Astrocyte (in vitro differentiated cells and primary cell): Measurements from ENCODE around the gene PDE7B.

ENCODE experiments used
- EZH2 ChIP-seq: IDR thresholded peaks from 2 replicates; pipeline ENCODE4 v1.6.1; 2012; ENCODE audit warnings: mild to moderate bottlenecking, low read length, inconsistent platforms; ENCODE audit not compliant: insufficient read depth
- TF ChIP-seq, protein P1 (sequence below): IDR thresholded peaks from 2 replicates; pipeline ENCODE4 v1.5.1; 2011; ENCODE audit warnings: low read depth, mild to moderate bottlenecking, inconsistent platforms, low read length, moderate library complexity; ENCODE audit not compliant: insufficient read depth

DNA sequence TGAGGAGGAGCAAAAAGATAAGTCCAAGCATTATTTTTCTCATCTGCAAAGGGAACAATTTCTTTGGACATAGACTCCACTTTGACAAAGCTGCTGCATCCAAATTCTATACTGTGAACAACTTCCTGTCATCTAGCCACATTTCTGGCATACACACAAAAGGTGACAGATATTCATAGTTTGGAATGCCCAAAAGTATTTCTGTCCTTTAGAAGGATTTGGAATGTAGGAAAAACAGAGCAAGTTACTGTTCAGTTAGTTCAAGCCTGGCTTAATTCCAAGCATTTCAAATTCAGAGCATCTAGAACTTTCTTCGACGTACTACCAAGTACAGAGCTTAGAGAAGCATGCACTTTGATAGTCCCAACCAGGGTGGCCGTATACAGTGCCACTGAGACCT is 134.0 kb downstream of the PDE7B start:
- TF ChIP-seq, protein P1, sequence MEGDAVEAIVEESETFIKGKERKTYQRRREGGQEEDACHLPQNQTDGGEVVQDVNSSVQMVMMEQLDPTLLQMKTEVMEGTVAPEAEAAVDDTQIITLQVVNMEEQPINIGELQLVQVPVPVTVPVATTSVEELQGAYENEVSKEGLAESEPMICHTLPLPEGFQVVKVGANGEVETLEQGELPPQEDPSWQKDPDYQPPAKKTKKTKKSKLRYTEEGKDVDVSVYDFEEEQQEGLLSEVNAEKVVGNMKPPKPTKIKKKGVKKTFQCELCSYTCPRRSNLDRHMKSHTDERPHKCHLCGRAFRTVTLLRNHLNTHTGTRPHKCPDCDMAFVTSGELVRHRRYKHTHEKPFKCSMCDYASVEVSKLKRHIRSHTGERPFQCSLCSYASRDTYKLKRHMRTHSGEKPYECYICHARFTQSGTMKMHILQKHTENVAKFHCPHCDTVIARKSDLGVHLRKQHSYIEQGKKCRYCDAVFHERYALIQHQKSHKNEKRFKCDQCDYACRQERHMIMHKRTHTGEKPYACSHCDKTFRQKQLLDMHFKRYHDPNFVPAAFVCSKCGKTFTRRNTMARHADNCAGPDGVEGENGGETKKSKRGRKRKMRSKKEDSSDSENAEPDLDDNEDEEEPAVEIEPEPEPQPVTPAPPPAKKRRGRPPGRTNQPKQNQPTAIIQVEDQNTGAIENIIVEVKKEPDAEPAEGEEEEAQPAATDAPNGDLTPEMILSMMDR, result no peak
- TF ChIP-seq EZH2, result no peak
